MM.1S (cell line): ENCODE results near the gene OPA3.

Experiments
- DNase-seq: peaks from one replicate; pipeline ENCODE4 v3.0.0-alpha.2; 2015
- H2AFZ ChIP-seq: fragments of 300-600 bp; sonication (generic); 2 replicates; pipeline ENCODE4 v1.6.0; 2016; ENCODE audit warnings: antibody characterized with exemption, low read length
- H3F3A ChIP-seq: fragments of 300-600 bp; sonication (generic); 2 replicates; pipeline ENCODE4 v1.6.1; 2016; ENCODE audit warnings: mild to moderate bottlenecking, antibody characterized with exemption, low read length, moderate library complexity, mixed read lengths; ENCODE audit not compliant: insufficient read depth
- H3K27ac ChIP-seq: fragments of 300-600 bp; sonication (generic); 2 replicates; pipeline ENCODE4 v1.5.1; 2016; ENCODE audit warnings: mild to moderate bottlenecking, low read length
- H3K27me3 ChIP-seq: fragments of 300-600 bp; sonication (generic); replicated peaks from 2 replicates; pipeline ENCODE4 v1.6.0; 2016; ENCODE audit warnings: low read length; ENCODE audit not compliant: insufficient read depth
- H3K36me3 ChIP-seq: fragments of 300-600 bp; sonication (generic); replicated peaks from 2 replicates; pipeline ENCODE4 v1.6.1; 2016; ENCODE audit warnings: mild to moderate bottlenecking, low read length, mixed read lengths; ENCODE audit not compliant: insufficient read depth
- H3K4me1 ChIP-seq: fragments of 300-600 bp; sonication (generic); 2 replicates; pipeline ENCODE4 v1.6.1; 2016; ENCODE audit warnings: low read length, mixed read lengths
- H3K4me2 ChIP-seq: fragments of 300-600 bp; sonication (generic); 2 replicates; pipeline ENCODE4 v1.6.0; 2016; ENCODE audit warnings: low read depth, low read length
- H3K4me3 ChIP-seq: fragments of 300-600 bp; sonication (generic); 2 replicates; pipeline ENCODE4 v1.5.1; 2016; ENCODE audit warnings: low read length, mixed read lengths
- H3K79me2 ChIP-seq: fragments of 300-600 bp; sonication (generic); 2 replicates; pipeline ENCODE4 v1.6.1; 2016; ENCODE audit warnings: mixed run types, low read length, mixed read lengths
- H3K9ac ChIP-seq: fragments of 300-600 bp; sonication (generic); 2 replicates; pipeline ENCODE4 v1.6.1; 2016; ENCODE audit warnings: low read length, mixed read lengths
- H3K9me2 ChIP-seq: fragments of 300-600 bp; sonication (generic); replicated peaks from 2 replicates; pipeline ENCODE4 v1.6.1; 2016; ENCODE audit warnings: mild to moderate bottlenecking, low read length, mixed read lengths; ENCODE audit not compliant: insufficient read depth
- H3K9me3 ChIP-seq: fragments of 300-600 bp; sonication (generic); replicated peaks from 2 replicates; pipeline ENCODE4 v1.6.1; 2016; ENCODE audit warnings: mild to moderate bottlenecking, low read length, mixed read lengths; ENCODE audit not compliant: insufficient read depth
- H4K20me1 ChIP-seq: fragments of 300-600 bp; sonication (generic); 2 replicates; pipeline ENCODE4 v1.6.1; 2016; ENCODE audit warnings: mild to moderate bottlenecking, low read length, moderate library complexity, mixed read lengths; ENCODE audit not compliant: insufficient read depth
- CTCF ChIP-seq: fragments of 300-600 bp; sonication (generic); IDR thresholded peaks from 2 replicates; pipeline ENCODE4 v1.5.1; 2016; ENCODE audit warnings: antibody characterized with exemption, low read length, mixed read lengths
- EZH2 ChIP-seq: fragments of 300-600 bp; sonication (generic); optimal IDR thresholded peaks from 2 replicates; pipeline ENCODE3; 2017; ENCODE audit warnings: low read depth, mild to moderate bottlenecking, antibody characterized with exemption, low read length, mixed read lengths
- EZH2phosphoT487 ChIP-seq: fragments of 300-600 bp; sonication (generic); IDR thresholded peaks from 2 replicates; pipeline ENCODE4 v1.6.1; 2018; ENCODE audit warnings: antibody characterized with exemption, low read length

Gene OPA3

GRCh38 chr19:45483033-45483432 is 101.6 kb downstream of the OPA3 start:
- Histone ChIP-seq H3K4me3 (no peak overlapping the region), H3F3A (peaks cover 8% of the 10 kb centered on the region), H3K9me3 (no peaks in the 10 kb centered on the region), H3K9me2 (no peaks in the 10 kb centered on the region), H4K20me1 (no peaks in the 10 kb centered on the region), H2AFZ (no peak overlapping the region), H3K9ac (no peak overlapping the region), H3K4me2 (no peak overlapping the region), H3K36me3 (no peaks in the 10 kb centered on the region), H3K4me1 (peaks cover 8% of the 10 kb centered on the region), H3K79me2 (no peaks in the 10 kb centered on the region), H3K27ac (no peak overlapping the region), H3K27me3 (peaks cover 7% of the 10 kb centered on the region)
- no peak for DNase-seq
- no peak for TF ChIP-seq CTCF
- TF ChIP-seq EZH2phosphoT487: no peak

GRCh38 chr19:45478454-45479238 is 106.0 kb downstream of the OPA3 start:
- H3K27ac ChIP-seq: peak overlapping the region; percentile 89
- TF ChIP-seq CTCF (peak; percentile 97), EZH2 (no peak)
- no peaks in the 10 kb centered on the region for H3K36me3 ChIP-seq
- peak overlapping the region; percentile 94 for H3K9ac ChIP-seq
- H3F3A ChIP-seq: peaks cover 14% of the 10 kb centered on the region
- peak overlapping the region; percentile 64 for H2AFZ ChIP-seq
- no peaks in the 10 kb centered on the region for H3K9me3 ChIP-seq
- no peaks in the 10 kb centered on the region for H3K9me2 ChIP-seq
- H3K4me1 ChIP-seq: peaks cover 12% of the 10 kb centered on the region
- H3K79me2 ChIP-seq: no peaks in the 10 kb centered on the region
- no peaks in the 10 kb centered on the region for H4K20me1 ChIP-seq
- H3K4me3 ChIP-seq: peak overlapping the region; percentile 65
- peak overlapping the region; percentile 98 for H3K4me2 ChIP-seq
- DNase-seq: peak; percentile 95
- H3K27me3 ChIP-seq: no peaks in the 10 kb centered on the region; the same call in 1 of the 2 replicates

GRCh38 chr19:45477713-45478453 is 106.7 kb downstream of the OPA3 start:
- Histone ChIP-seq H3K27ac (peak overlapping the region; percentile 89), H3K9me2 (no peaks in the 10 kb centered on the region), H3K36me3 (no peaks in the 10 kb centered on the region), H3K4me2 (peak overlapping the region; percentile 98), H3K9ac (peak overlapping the region; percentile 94), H3K4me1 (peaks cover 12% of the 10 kb centered on the region), H3K4me3 (peak overlapping the region; percentile 65), H2AFZ (peak overlapping the region; percentile 64), H3F3A (peaks cover 14% of the 10 kb centered on the region), H3K79me2 (no peaks in the 10 kb centered on the region), H4K20me1 (no peaks in the 10 kb centered on the region), H3K9me3 (no peaks in the 10 kb centered on the region), H3K27me3 (no peaks in the 10 kb centered on the region; the same call in 1 of the 2 replicates)
- TF ChIP-seq EZH2 (no peak), EZH2phosphoT487 (no peak), CTCF (no peak)
- DNase-seq: no peak
